GM13977 (cell line): ENCODE data around the gene ADCY4.

Experiments
- DNase-seq: peaks from one replicate; pipeline ENCODE4 v3.0.0; 2012; ENCODE audit warnings: low spot score
- CTCF ChIP-seq: IDR thresholded peaks from 2 replicates; pipeline ENCODE4 v1.5.1; 2012; ENCODE audit warnings: mild to moderate bottlenecking, control low read depth; ENCODE audit not compliant: insufficient read depth; ENCODE audit errors: extremely low read depth, missing control alignments
- in situ Hi-C: fragments of 300-500 bp; cut with MboI; formaldehyde crosslinking; loops from one replicate; pipeline ENCODE4 v1.12.0; 2022; ENCODE audit warnings: low sequenced_read_pairs, low pct_unique_long_range_greater_than_20kb, mixed read lengths, inconsistent platforms; ENCODE audit not compliant: unreplicated experiment

ADCY4 gene

DNA sequence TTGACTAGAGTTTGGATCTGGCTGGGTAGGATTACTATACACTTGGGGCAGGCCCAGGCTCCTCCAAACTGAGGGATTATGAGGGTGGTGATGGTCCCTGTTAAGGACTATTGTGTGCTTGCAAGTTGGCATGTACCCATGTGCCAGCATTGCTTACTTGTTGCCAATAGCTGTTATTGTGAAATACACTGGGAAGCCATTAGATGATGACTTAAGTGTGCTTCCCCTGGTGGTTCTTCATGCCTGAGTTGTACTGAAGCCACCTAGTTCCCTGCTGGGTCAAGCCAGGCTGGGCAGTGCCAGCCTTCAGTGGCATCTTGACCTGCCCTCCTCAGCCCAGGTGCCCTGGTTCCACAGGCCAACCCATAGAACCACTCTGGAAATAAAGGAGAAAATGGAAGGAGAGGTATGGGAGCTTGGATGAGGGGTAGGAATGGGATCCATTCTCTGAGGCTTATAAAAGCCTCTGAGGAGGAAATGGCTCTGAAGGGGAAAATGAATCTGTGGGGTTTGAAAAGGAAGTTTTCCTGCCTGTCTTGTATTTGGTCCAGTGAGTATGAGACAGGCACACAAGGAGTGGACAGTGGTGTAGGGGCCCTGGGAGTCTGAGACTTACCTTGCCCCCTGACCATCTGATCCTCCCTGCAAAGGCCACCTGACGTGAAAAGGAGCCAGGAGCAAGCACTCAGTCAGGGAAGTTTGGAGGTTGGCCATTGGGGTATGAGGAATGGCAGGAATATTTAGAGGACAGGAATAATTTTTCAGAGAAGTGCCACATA is 22.8 kb downstream of the ADCY4 start:
- TF ChIP-seq CTCF = no peak
- in situ Hi-C loops = no loop called here
- DNase-seq = no peak

GRCh38 chr14:24310646-24311604 is 23.9 kb downstream of the ADCY4 start, which contains the start of gene LTB4R:
LTB4R (plus strand) TSS chr14:24311502; CDS start chr14:24315652, 4,150 bp downstream.
- DNase-seq = peak; percentile 84
- in situ Hi-C loops = no loop called here
- peak; percentile 48 for TF ChIP-seq CTCF

- in situ Hi-C loops = no loop called here
- no peak for TF ChIP-seq CTCF
- DNase-seq = no peak
These were observed 24.6 kb downstream of the ADCY4 start for GRCh38 chr14:24310265-24310645.

GRCh38 chr14:24309538-24310264 is 25.2 kb downstream of the ADCY4 start, which contains the start of gene LTB4R2:
LTB4R2 (plus strand) TSS chr14:24310140; CDS start chr14:24310665, 525 bp downstream.
- DNase-seq = no peak
- TF ChIP-seq CTCF = no peak
- in situ Hi-C loops = no loop called here

GRCh38 chr14:24308342-24309124 is 26.3 kb downstream of the ADCY4 start:
- DNase-seq = no peak
- no peak for TF ChIP-seq CTCF
- in situ Hi-C loops = no loop called here
